ENCODE results near the gene ZBTB42.
A peak's percentile ranks its signal among the peaks of the same experiment; 100 is the strongest.

The ZBTB42 gene

DNA sequence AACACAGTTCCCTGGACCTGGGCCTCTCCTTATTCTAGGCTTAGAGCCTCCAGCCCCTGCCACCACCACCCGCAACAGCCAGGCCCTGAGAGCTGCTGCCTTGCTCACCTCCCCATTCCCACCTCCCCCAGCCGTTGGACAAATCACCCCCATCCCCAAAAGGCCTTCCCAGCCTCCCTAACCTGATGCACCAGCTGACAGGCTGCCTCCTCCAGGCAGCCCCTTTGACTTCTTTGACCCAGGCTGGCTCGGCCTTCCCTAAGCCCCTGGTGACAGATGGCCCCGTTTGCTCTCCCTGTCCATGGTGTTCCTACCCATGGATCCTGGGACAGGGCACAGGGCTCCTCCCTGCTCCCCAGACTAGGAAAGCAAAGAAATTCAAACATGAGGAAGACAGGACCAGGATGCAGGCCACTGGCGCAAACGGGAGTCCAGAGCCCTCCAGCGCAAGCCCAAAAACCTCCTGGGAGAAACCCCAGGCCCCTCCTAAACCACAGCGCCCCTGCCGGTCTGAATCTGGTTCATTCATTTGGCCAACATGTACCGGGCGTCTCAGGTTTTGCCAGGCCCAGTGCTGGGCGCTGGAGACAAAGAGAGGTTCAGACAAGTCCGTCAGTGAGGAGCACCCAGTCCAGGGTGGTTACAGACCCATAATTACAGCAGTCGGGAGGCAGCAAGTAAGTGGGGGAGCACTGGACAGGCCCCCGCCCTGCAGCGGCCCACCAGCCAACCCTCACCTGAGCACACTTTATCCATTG is 7.8 kb upstream of the ZBTB42 start:
- intact Hi-C loops (cut with DNase I), result no loop called here
- DNase-seq, result no peak

DNA sequence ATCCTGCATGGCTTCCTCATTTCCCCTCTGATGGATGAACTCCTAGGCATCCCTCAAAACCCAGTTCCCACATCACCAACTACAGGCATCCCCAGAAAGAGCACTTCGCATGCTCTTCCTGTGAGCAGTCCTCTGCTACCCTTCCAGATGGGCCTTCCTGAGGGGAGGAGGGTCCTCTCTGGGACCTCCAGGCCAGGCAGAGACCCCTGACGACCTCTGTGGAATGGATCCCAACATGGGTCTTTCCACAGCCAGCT is 7.3 kb upstream of the ZBTB42 start:
- no peak for DNase-seq
- intact Hi-C loops (cut with DNase I), result no loop called here

DNA sequence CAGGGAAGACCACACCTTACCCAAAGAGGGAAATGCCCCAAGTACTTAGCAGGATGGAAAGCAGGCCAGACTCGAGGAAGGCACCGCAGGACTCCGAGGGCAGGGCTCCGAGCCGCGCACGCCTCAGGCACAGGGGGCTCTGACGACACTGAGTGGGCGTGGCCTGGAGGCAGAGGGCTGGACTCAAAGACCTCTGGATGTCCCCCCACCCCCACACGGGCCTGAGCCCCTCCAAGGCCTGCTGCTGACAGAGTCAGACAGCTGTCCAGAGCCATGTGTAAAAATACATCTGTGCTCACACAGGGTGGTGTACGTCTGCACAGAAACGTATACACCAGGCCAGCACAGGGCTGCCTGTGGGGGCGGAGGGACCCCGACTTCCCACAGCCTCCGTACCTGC is 6.8 kb upstream of the ZBTB42 start:
- DNase-seq, result no peak
- intact Hi-C loops (cut with DNase I), result no loop called here

DNA sequence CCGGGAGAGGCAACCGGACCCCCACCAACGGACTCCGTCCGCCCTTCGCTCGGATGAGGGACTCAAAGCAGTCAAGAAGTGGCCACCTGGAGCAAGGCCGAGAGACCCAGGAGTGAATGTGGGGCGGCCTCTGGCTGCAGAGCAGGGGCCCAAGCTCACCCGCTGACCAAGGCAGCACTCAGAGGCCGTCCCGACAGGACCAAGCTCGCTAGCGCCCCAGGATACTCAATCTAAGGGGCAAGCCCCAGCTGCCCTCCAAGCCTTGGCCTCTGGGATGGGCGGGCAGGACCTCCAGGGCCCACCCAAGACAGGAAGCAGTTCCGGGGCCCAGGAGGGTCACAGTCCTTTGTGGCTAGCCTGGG is 6.3 kb upstream of the ZBTB42 start:
- DNase-seq, result no peak

DNA sequence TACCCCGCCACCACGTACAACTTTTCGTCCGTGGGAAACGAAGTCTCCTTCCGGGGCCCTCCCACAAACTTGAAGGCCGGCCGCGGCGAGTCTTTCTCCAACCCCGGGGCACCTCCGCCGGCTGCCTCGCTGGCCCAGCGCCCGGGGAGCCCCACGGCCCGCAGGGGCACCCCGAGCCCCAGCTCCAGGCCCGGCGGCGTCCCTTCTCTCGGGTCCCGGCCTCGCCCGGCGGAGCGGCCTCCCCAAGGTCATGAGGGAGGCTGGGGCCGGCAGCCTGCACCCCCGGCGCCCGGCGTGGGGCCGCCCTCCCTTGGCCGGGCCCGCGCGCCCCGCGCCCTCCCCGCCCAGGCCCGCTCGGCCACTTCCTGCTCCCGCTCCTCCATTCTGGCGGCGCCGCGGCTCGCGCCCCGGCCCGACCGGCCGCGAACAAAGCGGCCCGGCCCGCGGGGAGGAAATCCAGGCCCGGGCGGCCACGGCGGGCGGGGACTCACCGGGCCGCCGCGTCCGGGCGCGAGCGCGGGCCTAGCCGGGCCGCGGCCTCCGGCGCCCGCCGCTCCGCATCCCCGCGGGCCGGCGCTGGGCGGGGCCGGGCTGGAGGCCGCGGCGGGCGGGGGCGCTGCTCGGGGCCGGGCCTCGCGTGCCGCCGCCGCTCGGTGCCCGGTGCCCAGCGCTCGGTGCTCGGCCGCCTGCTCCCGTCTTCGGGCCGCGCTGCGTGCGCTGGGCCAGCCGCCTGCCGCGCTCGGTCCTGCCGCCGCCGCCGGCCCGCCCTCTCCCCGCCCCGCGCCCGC is 5.7 kb upstream of the ZBTB42 start, which contains the start of gene AKT1:
AKT1 (minus strand) TSS at position 756 of the 788 bp plus-strand sequence. CDS start 3,105 bp downstream, outside the sequence.
- intact Hi-C loops (cut with DNase I), result no loop called here
- DNase-seq, result peak in 1 of 10 donors; percentile 40

More for the DNA sequence above, 6.3 kb upstream of the ZBTB42 start:
- intact Hi-C loops (cut with DNase I), result no loop called here

DNA sequence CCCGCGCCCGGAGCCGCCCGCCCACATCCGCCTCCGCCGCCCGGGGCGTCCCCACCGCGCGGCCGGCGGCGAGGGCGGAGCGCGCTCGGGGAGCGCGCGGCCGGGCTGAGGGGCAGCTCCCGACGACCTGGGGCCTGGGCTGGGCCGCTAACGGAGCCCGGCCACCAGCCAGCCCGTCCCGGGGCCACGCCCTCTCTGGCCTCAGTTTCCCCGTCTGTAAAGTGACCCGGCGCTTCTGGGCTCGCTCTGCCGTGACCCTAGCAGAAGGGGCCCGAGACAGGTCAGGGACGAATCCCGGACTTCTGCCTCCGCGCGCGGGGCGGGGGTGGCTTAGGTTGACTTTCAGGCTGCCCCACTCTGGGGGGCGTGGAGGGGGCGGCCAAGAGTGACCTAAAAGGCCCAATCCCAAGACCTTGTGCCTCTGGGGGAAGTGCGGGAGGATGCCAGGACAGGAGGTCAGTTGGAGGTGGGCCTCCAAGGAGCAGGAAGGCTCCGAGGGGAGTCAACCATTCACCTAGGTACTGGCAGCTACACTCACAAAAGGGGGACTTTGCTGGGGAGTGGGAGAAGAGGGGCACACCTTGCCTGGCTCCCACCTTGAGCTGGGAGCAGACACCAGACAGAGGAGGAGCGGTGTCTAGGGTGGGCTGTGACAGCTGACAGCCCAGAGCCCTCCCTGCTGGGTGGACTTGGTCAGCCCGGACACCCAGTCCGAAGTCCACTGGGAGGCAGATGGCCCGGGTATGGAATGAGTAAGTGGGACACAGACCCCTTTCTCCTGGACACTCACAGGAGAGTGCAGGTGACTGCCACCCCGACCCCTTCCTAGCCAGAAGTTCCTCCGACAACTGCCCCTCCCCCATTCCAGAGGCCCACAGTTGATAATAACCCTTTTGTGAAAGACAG is 4.9 kb upstream of the ZBTB42 start:
- peak in 1 of 10 donors; percentile 71 for DNase-seq
- intact Hi-C loops (cut with DNase I), result no loop called here

DNA sequence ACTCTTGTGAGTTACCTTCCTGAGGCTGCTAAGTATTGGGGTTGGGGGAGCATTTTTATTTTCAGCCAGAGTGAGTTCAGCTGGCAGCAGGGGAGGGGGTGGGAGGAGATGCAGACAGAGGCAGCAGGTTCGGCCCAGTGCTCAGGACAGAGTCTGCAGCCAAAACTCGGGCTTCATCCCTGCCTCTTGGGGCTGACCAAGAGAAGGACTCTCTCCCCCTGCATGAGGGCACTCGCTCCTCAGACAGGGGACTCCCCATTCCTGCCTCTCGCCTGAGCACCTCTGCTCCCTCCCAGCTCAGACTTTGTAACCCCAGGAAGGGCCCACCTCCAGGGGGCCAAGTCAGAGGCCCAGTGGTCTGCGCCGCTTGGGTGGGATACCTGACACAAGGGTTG is 4.2 kb upstream of the ZBTB42 start:
- DNase-seq, result no peak
- intact Hi-C loops (cut with DNase I), result no loop called here

DNA sequence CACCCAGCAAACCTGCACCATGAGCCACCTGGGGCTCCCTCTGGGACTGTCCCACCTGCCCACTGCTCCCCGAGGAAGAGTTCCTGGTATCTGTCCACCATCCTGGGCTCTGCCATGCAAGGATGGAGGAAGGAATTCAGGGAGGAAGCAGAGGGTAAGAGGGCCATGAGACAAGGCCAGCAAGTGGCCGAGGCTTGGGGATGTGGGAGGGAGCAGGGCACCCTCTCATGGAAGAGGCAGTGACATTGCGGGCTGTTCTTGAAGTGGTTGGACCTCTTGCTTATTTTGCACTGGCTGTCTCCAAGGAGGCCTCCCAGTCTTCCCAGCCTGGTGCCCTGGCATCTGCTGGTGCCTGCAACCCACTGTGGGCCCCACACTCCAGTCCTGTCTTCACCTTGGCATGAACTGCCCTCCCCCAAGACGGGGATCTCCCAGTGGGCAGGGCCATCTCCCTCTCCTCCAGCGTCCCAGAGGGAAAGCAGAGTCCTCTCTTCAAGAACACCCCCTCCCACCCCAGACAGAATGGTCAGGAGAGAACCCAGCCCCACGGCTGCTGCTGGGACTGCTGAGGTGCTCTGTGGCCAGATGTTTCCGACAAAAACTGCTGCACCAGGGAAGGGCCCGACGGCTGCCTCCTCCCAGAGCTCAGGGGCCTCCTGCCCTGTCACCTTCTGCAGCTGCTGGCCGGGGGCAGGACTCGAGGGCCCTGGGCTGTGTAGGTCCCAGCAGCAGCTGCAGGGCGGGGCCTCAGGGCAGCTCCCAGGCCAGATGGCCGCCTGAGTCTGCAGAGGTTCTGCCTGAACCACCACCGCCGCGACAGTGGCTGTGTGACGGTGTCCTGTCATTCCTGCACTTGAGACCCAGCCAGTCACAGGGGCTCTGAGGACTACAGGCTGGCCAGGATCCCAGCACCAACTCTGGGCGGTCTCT is 3.5 kb upstream of the ZBTB42 start:
- intact Hi-C loops (cut with DNase I), result no loop called here

DNA sequence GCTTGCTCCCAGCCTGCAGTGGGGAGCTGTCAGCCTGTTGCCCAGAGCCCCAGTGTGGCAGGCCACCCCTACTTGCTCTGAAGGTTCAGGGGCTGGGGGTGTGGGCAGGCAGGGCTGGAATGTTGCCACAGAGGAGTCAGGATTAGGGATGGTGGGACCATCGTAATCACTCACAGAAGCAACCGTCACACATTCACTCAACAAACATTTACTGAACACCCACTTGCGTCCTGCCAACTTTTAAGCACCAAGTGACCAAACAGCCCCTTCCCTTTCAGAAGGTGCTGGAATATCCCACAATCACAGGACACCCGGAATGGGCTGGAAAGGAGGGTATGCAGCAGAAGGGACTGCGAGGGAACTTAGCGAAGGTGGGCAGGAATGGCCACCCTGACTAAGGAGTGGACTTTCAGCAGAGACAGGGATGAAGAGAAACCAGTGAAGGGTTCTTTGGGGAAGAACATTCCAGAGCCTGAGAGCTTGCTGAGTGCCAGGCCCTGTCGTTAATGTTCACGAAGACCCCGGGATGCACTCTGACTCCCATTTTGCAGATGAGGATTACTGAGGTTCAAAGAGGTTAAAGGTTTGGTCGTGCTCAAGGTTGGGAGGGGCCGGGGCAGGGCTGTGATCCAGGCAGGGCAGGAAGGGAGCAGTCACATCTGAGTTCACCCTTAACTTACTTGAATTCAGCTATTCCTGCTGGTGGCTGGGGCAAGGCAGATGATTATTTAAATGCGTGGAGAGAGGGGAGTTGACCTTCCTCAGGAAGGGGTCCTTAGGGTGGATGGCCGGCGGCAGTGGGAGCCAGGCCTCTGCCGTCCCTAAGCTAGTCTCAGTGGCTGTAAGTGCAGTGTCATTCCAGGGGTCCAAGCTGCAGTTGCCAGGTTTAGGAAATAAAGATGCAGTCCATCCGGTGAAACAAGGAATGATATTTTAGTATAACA is 2.3 kb upstream of the ZBTB42 start:
- intact Hi-C loops (cut with DNase I), result no loop called here
- no peak for DNase-seq

More for the DNA sequence above, 3.5 kb upstream of the ZBTB42 start:
- no peak for DNase-seq

DNA sequence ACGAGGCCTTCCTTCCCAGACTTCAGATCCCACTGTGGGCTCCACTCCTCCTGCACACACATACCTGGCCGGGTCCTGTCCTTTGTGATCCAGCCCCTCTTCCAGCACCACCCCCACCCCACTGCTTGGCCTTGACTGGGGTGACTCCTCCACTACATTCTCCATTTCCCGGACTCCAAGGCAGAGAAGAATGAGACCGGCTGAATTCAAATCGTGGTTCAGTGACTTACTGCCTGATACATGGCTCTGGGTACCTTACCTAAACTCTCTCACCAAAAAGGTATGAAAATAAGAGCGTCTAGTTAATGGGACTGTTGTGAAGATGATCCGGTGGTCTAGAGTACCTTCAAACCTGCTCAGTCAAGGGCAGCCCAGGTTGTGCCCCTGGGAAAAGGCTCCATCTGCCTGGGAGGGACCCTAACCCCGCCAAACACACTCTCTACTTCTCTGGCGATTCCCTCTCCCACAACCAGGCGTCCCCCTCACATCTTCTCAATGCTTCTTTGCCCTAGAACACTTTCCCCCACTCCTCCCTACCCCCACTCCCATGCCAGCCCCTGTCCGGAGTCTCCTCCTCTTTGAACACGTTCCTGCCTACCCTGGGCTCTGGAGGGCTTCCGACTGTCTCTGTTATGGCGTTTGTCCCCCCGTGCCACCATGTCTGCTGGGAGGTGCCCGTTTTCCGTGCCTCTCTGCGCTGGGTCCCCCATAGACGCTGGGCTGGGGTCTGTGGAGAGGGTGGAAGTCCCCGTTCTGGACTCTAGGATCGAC is 1.5 kb upstream of the ZBTB42 start:
- no peak for DNase-seq
- intact Hi-C loops (cut with DNase I), result no loop called here

DNA sequence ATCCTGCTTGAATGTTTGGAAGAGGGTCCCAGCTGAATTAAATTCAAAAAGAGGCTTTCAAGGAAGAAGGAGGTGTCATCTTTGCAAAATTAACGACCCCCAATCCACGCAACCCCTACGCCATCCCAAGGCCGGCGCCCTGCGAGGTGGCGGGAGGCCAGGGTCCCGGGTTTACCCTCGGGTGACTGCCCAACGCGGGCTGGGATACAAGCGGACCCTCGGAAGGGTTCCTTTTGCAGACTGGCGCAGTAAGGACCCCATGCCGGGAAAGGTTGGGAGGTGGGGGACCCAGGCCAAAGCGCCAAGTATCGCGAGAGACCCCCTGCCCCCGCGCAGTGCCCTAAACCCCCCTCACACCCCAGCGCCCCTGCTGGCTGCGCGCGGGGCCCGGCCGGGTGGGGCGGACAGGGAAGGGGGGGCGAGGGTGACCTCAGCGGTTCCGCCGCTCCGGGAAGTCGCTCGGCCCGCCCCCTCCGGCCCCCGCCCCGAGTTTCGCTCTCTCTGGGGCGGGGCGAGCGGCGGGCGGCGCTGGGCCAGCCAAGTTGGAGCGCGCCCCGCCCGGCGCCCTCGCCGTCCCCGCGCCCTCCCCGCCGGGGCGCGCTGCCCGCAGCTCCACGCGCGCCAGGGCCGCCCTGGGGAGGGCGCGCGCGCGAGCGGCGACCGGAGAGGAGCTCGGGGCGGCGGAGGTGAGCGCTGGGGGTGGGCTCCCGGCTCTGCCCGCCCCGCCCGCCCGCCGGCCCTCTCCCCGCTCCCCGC is 708 bp upstream of the ZBTB42 start:
- intact Hi-C loops (cut with DNase I), result no loop called here
- peak in 4 of 10 donors; percentile 38 to 71 (median 45) for DNase-seq

DNA sequence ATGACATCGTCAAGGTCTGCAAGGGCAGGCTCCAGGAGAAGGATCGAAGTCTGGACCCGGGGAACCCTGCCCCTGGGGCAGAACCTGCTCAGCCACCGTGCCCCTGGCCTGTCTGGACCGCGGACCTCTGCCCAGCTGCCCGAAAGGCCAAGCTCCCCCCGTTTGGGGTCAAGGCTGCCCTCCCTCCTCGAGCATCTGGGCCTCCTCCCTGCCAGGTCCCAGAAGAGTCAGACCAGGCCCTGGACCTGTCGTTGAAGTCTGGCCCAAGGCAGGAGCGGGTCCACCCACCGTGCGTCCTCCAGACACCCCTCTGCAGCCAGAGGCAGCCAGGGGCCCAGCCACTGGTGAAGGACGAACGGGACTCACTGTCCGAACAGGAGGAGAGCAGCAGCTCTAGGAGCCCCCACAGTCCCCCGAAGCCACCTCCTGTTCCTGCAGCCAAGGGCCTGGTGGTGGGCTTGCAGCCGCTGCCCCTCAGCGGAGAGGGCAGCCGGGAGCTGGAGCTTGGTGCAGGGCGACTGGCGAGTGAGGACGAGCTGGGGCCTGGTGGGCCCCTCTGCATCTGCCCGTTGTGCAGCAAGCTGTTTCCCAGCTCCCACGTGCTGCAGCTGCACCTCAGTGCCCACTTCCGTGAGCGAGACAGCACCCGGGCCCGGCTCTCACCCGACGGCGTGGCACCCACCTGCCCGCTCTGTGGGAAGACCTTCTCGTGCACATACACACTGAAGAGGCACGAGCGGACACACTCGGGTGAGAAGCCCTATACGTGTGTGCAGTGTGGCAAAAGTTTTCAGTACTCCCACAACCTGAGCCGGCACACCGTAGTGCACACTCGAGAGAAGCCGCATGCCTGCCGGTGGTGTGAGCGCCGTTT is 856 bp downstream of the ZBTB42 start:
- DNase-seq, result no peak

DNA sequence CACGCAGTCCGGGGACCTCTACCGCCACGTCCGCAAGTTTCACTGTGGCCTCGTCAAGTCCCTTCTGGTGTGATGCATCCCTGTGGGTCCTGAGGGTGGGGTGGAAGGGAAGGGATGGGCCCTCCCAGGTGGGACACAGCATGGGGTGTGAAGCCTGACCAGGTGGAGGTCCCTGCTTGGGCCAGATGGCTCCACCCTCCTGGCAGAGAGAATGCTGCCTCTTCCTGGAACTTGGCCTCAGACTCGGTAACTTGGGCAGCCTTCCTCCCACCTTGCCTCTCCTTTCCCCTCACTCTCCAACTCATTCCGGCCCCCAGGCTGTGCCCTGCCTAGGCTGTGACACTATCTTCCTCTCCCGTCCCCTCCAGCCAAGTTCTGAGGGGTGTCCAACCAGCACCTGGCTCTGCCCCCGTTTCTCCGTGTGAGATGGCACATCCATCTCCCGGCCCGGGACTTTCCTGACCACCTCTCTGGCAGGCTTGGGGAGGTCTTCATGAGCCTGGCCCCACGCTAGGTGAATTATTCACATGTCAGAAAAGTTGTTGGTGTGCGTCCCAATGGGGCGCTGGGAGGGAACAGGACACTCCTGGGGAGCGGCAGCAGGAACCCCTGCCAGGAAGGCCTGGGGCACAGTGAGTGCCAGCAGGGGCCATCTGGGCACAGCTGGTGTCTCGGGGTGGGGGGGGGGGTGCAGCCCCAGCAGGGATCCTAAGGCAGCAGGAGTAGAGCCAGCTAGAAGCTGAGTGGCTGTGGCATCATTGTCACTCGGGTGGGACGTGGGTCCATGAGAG is 1.7 kb downstream of the ZBTB42 start:
- intact Hi-C loops (cut with DNase I), result no loop called here

More for the DNA sequence above, 856 bp downstream of the ZBTB42 start:
- intact Hi-C loops (cut with DNase I), result no loop called here

DNA sequence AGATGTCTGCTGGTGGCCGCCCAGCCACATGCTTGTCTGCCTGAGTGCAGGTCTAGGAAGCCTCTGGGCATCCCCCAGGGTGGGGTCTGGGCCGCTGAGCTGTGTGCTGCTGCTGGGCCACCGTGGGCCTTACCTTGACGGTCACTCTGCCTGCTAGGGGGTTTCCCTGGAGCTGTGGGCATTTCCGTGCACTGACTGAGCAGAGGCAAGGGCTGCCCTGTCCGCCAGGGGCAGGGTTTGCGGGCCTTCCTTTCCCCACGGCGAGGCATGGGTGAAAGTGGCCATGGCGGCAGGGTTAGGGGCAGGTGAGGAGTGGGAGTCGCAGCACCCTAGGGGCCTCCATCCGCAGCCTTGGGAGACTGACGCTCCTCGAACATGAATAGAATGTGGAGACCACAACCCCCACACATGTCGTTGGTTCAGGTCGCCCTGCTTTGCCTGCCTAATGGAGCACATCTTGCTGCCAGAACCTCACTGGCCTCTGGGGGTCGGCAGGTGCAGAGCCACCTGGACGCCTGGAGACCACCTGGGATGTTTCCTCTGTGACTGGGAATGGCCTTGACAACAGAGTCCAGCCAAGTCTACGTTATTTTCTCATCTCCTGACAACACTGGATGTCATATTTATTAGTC is 2.5 kb downstream of the ZBTB42 start:
- intact Hi-C loops (cut with DNase I), result no loop called here
- DNase-seq, result no peak

More for the DNA sequence above, 1.7 kb downstream of the ZBTB42 start:
- no peak for DNase-seq

DNA sequence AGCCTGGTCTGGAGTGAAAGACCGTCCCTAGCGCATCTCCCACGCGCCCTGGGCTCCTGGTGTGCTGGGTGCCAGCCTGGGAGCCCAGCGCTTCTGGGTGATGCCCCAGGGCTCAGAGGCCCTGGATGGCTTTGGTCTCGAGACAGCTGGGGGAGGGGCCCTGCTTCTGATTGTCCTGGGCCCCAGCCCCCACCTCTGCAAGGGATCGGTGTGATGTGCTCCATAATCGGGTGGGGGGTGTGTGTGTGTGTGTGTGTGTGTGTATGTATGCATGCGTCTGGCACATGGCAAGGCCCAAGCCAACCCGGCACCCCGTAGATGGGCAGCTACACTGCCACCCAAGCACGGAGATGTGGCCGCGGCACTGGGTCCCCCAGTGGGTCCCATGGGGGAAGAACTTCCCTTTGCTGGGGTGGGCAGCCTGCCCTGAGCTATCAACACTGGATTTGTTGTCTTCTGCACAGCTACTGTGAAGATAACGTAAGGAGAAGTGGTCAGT is 3.1 kb downstream of the ZBTB42 start:
- no peak for DNase-seq
- intact Hi-C loops (cut with DNase I), result no loop called here
